ENCODE measurements around the gene PTK7.

DNA sequence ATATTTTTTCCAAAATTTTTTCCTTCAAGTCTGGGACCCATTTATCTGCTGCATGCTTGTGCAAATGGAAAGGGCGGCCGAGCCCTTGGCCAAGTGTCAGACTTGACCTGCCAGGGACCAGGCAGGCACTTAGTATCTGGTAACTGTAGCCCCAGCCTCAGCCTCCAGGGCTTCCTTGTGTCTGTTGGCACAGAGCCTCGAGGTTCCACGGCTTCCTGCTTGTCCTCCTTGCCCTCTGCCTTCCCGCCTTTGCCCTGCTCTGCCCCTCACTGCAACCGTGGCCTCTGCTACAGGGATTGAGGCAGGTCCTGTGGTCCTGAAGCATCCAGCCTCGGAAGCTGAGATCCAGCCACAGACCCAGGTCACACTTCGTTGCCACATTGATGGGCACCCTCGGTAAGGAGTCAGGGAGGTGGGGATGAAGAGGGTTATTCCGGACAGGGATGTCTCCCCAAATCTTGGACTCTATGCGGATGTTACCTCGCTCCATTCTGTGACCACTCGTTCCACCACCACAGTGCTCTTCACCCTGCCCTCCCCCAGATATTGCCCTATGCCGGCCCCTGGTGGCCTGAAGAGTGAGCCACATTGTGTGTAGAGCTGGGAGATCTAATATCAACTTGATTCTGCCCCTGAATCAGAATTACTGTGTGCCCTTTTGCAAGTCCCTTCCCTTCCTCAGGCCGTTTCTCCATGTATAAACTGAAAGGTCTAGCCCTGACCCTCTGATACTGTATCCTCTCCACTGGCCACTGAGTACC, 53.5 kb downstream of the PTK7 start:
- TF ChIP-seq GATA3 (IDR thresholded peaks at IDR 0.05; ENCODE audit: low read depth, low read length) (no peak), GATA2 (IDR thresholded peaks at IDR 0.05; ENCODE audit: low read depth, low read length) (no peak)
